ENCODE data around the gene PSMC1.

PSMC1 gene

DNA sequence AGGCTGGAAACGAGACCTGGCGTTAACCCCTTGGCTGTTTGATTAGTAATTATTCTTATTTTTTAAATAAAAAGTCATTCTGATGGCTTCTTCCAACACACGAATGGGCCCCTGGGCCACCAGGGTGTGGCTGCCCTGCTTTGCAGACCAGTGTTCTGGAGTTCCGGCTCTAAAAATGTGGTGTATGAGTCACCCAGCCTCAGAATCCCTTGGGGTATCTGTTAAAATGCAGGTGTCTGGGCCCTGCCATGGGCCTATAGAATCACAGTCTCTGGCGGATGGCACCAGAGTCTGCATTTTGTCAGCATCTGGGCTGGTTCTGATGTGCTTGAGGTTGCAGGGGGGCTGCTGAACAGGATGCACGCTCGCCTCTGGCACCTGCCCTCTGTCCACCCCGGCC is 2.5 kb upstream of the PSMC1 start:
- Histone ChIP-seq H3K36me3 (ENCODE audit: insufficient read depth, low read length) (peaks cover 6% of the 10 kb centered on the region; the same call in 1 of the 2 replicates), H3K4me3 (ENCODE audit: low read depth, low read length) (no peak overlapping the region), H3K27ac (ENCODE audit: low read depth, low read length) (no peak overlapping the region), H3K27me3 (ENCODE audit: insufficient read depth, low read length) (no peaks in the 10 kb centered on the region), H3K4me1 (ENCODE audit: control insufficient read depth, insufficient read depth, low read length, unreplicated experiment) (peaks cover 17% of the 10 kb centered on the region), H2AFZ (ENCODE audit: low read length, unreplicated experiment) (no peak overlapping the region), H3K79me2 (ENCODE audit: control insufficient read depth, insufficient read depth, low read length, unreplicated experiment) (peaks cover 30% of the 10 kb centered on the region)

- H3K27ac ChIP-seq (ENCODE audit: low read depth, low read length): no peak overlapping the region
- peak overlapping the region; percentile 89 for H3K4me3 ChIP-seq (ENCODE audit: low read depth, low read length)
- peaks cover 17% of the 10 kb centered on the region for H3K36me3 ChIP-seq (ENCODE audit: insufficient read depth, low read length)
- peak overlapping the region; percentile 100 for H2AFZ ChIP-seq (ENCODE audit: low read length, unreplicated experiment)
- peaks cover 39% of the 10 kb centered on the region for H3K79me2 ChIP-seq (ENCODE audit: control insufficient read depth, insufficient read depth, low read length, unreplicated experiment)
- no peaks in the 10 kb centered on the region for H3K27me3 ChIP-seq (ENCODE audit: insufficient read depth, low read length)
- H3K4me1 ChIP-seq (ENCODE audit: control insufficient read depth, insufficient read depth, low read length, unreplicated experiment): peaks cover 21% of the 10 kb centered on the region
Measured at GRCh38 chr14:90255871-90256270, 482 bp upstream of the PSMC1 start.

- Histone ChIP-seq H3K27me3 (ENCODE audit: insufficient read depth, low read length) (no peaks in the 10 kb centered on the region), H3K4me1 (ENCODE audit: control insufficient read depth, insufficient read depth, low read length, unreplicated experiment) (peaks cover 3% of the 10 kb centered on the region), H2AFZ (ENCODE audit: low read length, unreplicated experiment) (no peak overlapping the region), H3K4me3 (ENCODE audit: low read depth, low read length) (no peak overlapping the region), H3K27ac (ENCODE audit: low read depth, low read length) (no peak overlapping the region), H3K79me2 (ENCODE audit: control insufficient read depth, insufficient read depth, low read length, unreplicated experiment) (peaks cover 8% of the 10 kb centered on the region), H3K36me3 (ENCODE audit: insufficient read depth, low read length) (peaks cover 39% of the 10 kb centered on the region)
Measured at GRCh38 chr14:90263748-90264449, 7.5 kb downstream of the PSMC1 start.

DNA sequence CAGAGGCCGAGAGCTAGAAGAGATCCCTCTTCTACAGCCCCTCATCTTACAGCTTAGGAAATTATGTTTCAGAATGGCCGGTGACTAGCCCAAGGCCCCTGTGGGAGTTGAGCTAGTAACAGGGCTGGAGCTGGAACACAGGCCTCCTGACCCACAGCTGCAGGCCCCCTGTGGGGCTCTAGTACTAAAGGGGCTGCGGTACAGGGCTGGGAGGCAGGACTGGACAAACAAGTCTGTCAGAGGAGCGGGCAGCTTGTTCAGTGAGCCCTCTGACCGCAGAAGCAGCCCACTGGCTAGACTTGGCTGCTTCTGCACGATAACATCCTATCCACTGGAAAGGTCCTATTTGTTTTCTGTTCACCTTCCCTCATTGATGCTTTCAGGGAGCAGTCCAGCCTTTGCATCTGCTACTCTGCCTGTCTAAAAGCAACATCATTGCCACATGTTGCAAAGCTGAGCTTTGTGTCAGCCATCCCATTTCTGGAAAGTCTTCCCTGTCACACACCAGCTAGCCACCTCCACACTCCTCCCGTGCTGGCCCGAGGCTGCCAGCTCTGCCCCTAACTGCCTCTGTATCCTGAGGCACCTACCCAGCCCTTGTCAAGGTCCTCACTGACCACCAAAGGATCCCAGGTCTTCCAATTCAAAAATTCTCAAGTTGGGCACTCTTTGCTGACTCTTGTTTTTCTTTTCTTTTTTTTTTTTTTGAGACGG is 10.2 kb downstream of the PSMC1 start:
- Histone ChIP-seq H2AFZ (ENCODE audit: low read length, unreplicated experiment) (no peak overlapping the region), H3K4me1 (ENCODE audit: control insufficient read depth, insufficient read depth, low read length, unreplicated experiment) (no peaks in the 10 kb centered on the region), H3K79me2 (ENCODE audit: control insufficient read depth, insufficient read depth, low read length, unreplicated experiment) (no peaks in the 10 kb centered on the region), H3K36me3 (ENCODE audit: insufficient read depth, low read length) (peaks cover 43% of the 10 kb centered on the region), H3K4me3 (ENCODE audit: low read depth, low read length) (no peak overlapping the region), H3K27me3 (ENCODE audit: insufficient read depth, low read length) (no peaks in the 10 kb centered on the region), H3K27ac (ENCODE audit: low read depth, low read length) (no peak overlapping the region)

GRCh38 chr14:90268420-90268819 is 12.1 kb downstream of the PSMC1 start:
- no peaks in the 10 kb centered on the region for H3K4me1 ChIP-seq (ENCODE audit: control insufficient read depth, insufficient read depth, low read length, unreplicated experiment)
- H2AFZ ChIP-seq (ENCODE audit: low read length, unreplicated experiment): no peak overlapping the region
- H3K27ac ChIP-seq (ENCODE audit: low read depth, low read length): no peak overlapping the region
- H3K4me3 ChIP-seq (ENCODE audit: low read depth, low read length): no peak overlapping the region
- no peaks in the 10 kb centered on the region for H3K27me3 ChIP-seq (ENCODE audit: insufficient read depth, low read length)
- H3K36me3 ChIP-seq (ENCODE audit: insufficient read depth, low read length): peaks cover 41% of the 10 kb centered on the region
- H3K79me2 ChIP-seq (ENCODE audit: control insufficient read depth, insufficient read depth, low read length, unreplicated experiment): no peaks in the 10 kb centered on the region

- peaks cover 33% of the 10 kb centered on the region for H3K36me3 ChIP-seq (ENCODE audit: insufficient read depth, low read length)
- peaks cover 25% of the 10 kb centered on the region for H3K4me1 ChIP-seq (ENCODE audit: control insufficient read depth, insufficient read depth, low read length, unreplicated experiment)
- H3K27ac ChIP-seq (ENCODE audit: low read depth, low read length): no peak overlapping the region
- no peaks in the 10 kb centered on the region for H3K79me2 ChIP-seq (ENCODE audit: control insufficient read depth, insufficient read depth, low read length, unreplicated experiment)
- no peak overlapping the region for H3K4me3 ChIP-seq (ENCODE audit: low read depth, low read length)
- no peak overlapping the region for H2AFZ ChIP-seq (ENCODE audit: low read length, unreplicated experiment)
- H3K27me3 ChIP-seq (ENCODE audit: insufficient read depth, low read length): no peaks in the 10 kb centered on the region
Measured at GRCh38 chr14:90272523-90272922, 16.2 kb downstream of the PSMC1 start.

DNA sequence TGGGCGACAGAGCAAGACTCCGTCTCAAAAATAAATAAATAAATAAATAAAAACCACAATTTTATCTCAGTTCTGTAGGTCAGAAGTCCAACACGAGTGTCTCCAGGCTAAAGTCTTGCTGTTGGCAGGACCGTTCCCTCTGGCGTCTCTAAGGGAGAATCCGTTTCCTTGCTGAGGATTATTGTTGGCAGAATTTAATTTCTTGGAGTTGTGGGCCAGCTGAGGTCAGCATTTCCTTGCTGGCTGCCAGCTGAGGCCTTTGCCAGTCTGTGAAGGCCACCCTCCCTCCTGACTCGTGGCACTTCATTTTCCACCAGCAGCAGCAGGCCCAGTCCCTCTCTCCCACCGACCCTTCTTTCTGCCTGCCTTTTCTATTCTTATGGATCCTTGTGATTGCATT is 17.2 kb downstream of the PSMC1 start:
- H3K36me3 ChIP-seq (ENCODE audit: insufficient read depth, low read length): peaks cover 29% of the 10 kb centered on the region
- H3K4me1 ChIP-seq (ENCODE audit: control insufficient read depth, insufficient read depth, low read length, unreplicated experiment): peaks cover 25% of the 10 kb centered on the region
- no peaks in the 10 kb centered on the region for H3K27me3 ChIP-seq (ENCODE audit: insufficient read depth, low read length)
- H3K79me2 ChIP-seq (ENCODE audit: control insufficient read depth, insufficient read depth, low read length, unreplicated experiment): no peaks in the 10 kb centered on the region
- H3K27ac ChIP-seq (ENCODE audit: low read depth, low read length): 0 out of 2 replicates have a peak overlapping the region, but pooled peaks have one; percentile 81
- H3K4me3 ChIP-seq (ENCODE audit: low read depth, low read length): no peak overlapping the region
- no peak overlapping the region for H2AFZ ChIP-seq (ENCODE audit: low read length, unreplicated experiment)

- Histone ChIP-seq H2AFZ (ENCODE audit: low read length, unreplicated experiment) (no peak overlapping the region), H3K36me3 (ENCODE audit: insufficient read depth, low read length) (peaks cover 27% of the 10 kb centered on the region), H3K4me1 (ENCODE audit: control insufficient read depth, insufficient read depth, low read length, unreplicated experiment) (peaks cover 25% of the 10 kb centered on the region), H3K4me3 (ENCODE audit: low read depth, low read length) (no peak overlapping the region), H3K79me2 (ENCODE audit: control insufficient read depth, insufficient read depth, low read length, unreplicated experiment) (no peaks in the 10 kb centered on the region), H3K27me3 (ENCODE audit: insufficient read depth, low read length) (no peaks in the 10 kb centered on the region), H3K27ac (ENCODE audit: low read depth, low read length) (peak overlapping the region; percentile 81)
Measured at GRCh38 chr14:90274019-90274418, 17.7 kb downstream of the PSMC1 start.

- H3K36me3 ChIP-seq (ENCODE audit: insufficient read depth, low read length): peaks cover 22% of the 10 kb centered on the region
- H3K79me2 ChIP-seq (ENCODE audit: control insufficient read depth, insufficient read depth, low read length, unreplicated experiment): no peaks in the 10 kb centered on the region
- H3K27ac ChIP-seq (ENCODE audit: low read depth, low read length): peak overlapping the region; percentile 81
- no peak overlapping the region for H2AFZ ChIP-seq (ENCODE audit: low read length, unreplicated experiment)
- no peak overlapping the region for H3K4me3 ChIP-seq (ENCODE audit: low read depth, low read length)
- peaks cover 25% of the 10 kb centered on the region for H3K4me1 ChIP-seq (ENCODE audit: control insufficient read depth, insufficient read depth, low read length, unreplicated experiment)
- H3K27me3 ChIP-seq (ENCODE audit: insufficient read depth, low read length): no peaks in the 10 kb centered on the region
Measured at GRCh38 chr14:90274808-90275457, 18.6 kb downstream of the PSMC1 start.

DNA sequence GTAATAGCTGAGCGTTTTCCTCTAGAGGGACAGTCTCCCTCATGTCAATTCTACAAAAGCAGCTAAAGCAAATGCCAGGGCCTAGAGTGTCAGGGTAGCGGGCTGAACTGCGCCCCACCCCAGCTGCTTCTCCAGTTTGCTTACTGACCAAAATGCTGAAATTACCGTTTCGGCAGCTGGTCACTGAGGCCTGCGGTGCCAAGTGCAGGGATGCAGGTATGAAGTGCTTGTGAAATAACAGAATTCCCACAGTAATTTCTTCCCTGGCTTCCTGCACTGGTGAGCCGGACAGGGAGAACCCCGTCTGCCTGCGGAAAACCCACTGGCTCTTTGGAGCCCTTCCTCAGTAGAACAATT is 19.1 kb downstream of the PSMC1 start:
- Histone ChIP-seq H2AFZ (ENCODE audit: low read length, unreplicated experiment) (no peak overlapping the region), H3K27me3 (ENCODE audit: insufficient read depth, low read length) (no peaks in the 10 kb centered on the region), H3K36me3 (ENCODE audit: insufficient read depth, low read length) (peaks cover 18% of the 10 kb centered on the region), H3K4me1 (ENCODE audit: control insufficient read depth, insufficient read depth, low read length, unreplicated experiment) (peaks cover 25% of the 10 kb centered on the region), H3K4me3 (ENCODE audit: low read depth, low read length) (no peak overlapping the region), H3K27ac (ENCODE audit: low read depth, low read length) (peak overlapping the region; percentile 81), H3K79me2 (ENCODE audit: control insufficient read depth, insufficient read depth, low read length, unreplicated experiment) (no peaks in the 10 kb centered on the region)
